Endothelial cell of umbilical vein (primary cell): ENCODE measurements around the gene ITGAE. TPM values are rescaled to one million over a fixed set of nuclear protein-coding genes. Genes with fewer than 3 reads are reported as not detected.

Source experiments
- BruUV-seq: library from RNA; stranded (reverse); fragments of 400-500 nt; replicated peaks from 2 replicates; lab custom pipeline; 2021; lab: Mats Ljungman, UMichigan
- CTCF ChIA-PET: fragments of 300-600, 350-600 bp; sonication (Branson Sonifier 250); formaldehyde crosslinking; loops from one replicate; lab custom pipeline; 2021; ENCODE audit warnings: antibody characterized with exemption, inconsistent platforms; lab: Charles Lee
- POLR2A ChIA-PET: fragments of 300-600, 350-600 bp; sonication (Branson Sonifier 250); formaldehyde crosslinking; loops from one replicate; lab custom pipeline; 2021; ENCODE audit warnings: antibody characterized with exemption, inconsistent platforms; lab: Charles Lee
- DNase-seq: peaks from one replicate; pipeline ENCODE4 v3.0.0-alpha.2; 2011; ENCODE audit warnings: low read depth, low spot score
- FAIRE-seq: peaks from 2 replicates; lab custom pipeline; 2011; peaks lifted over from hg19 to GRCh38; lab: Jason Lieb, UNC
- H2AFZ ChIP-seq: 2 replicates; pipeline ENCODE4 v1.6.0; 2012; ENCODE audit warnings: low read depth, low read length, control low read depth, inconsistent platforms
- H3K27ac ChIP-seq: 2 replicates; pipeline ENCODE4 v1.5.1; 2011; ENCODE audit warnings: low read depth, mild to moderate bottlenecking, control low read depth, low read length, moderate library complexity; ENCODE audit not compliant: insufficient read depth
- H3K27me3 ChIP-seq, 2 experiments: 2 replicates each; pipeline versions ENCODE4 v1.6.0 to v1.6.1; 2011; ENCODE audit warnings: low read length in 2 of 2, mixed read lengths in 1 of 2; ENCODE audit not compliant: control insufficient read depth in 2 of 2, insufficient read depth in 2 of 2
- H3K36me3 ChIP-seq, 2 experiments: 2 replicates in 1 of 2; 3 replicates in 1 of 2; pipeline ENCODE4 v1.5.1; 2011; ENCODE audit warnings: low read length in 2 of 2, mild to moderate bottlenecking in 1 of 2, moderate library complexity in 1 of 2; ENCODE audit not compliant: control insufficient read depth in 2 of 2, insufficient read depth in 2 of 2; ENCODE audit errors: extremely low read depth in 1 of 2
- H3K4me1 ChIP-seq: 3 replicates; pipeline ENCODE4 v1.5.1; 2011; ENCODE audit warnings: mild to moderate bottlenecking, low read length; ENCODE audit not compliant: control insufficient read depth, insufficient read depth; ENCODE audit errors: extremely low read depth
- H3K4me2 ChIP-seq: 2 replicates; pipeline ENCODE4 v1.6.1; 2011; ENCODE audit warnings: low read length, control low read depth, mixed read lengths; ENCODE audit not compliant: insufficient read depth
- H3K4me3 ChIP-seq, 3 experiments: fragments of 200-600 bp in 1 of 3; sonication (generic), shearing (Covaris generic) in 1 of 3; replicated peaks in 1 of 3; 2 replicates each; pipeline ENCODE4 v1.5.1; 2011 to 2016; ENCODE audit warnings: control low read depth in 3 of 3, low read length in 3 of 3, mild to moderate bottlenecking in 2 of 3, inconsistent platforms in 1 of 3, low read depth in 1 of 3, moderate library complexity in 1 of 3; ENCODE audit not compliant: insufficient read depth in 1 of 3
- H3K79me2 ChIP-seq: 2 replicates; pipeline ENCODE4 v1.6.0; 2012; ENCODE audit warnings: low read length, inconsistent platforms; ENCODE audit not compliant: control insufficient read depth, insufficient read depth
- H3K9ac ChIP-seq: replicated peaks from 2 replicates; pipeline ENCODE3; 2011; ENCODE audit warnings: low read length, control low read depth; ENCODE audit not compliant: insufficient read depth; ENCODE audit errors: extremely low read depth
- H3K9me1 ChIP-seq: replicated peaks from 3 replicates; pipeline ENCODE4 v1.6.0; 2011; ENCODE audit warnings: mild to moderate bottlenecking, low read length; ENCODE audit not compliant: control insufficient read depth, insufficient read depth; ENCODE audit errors: extremely low read depth
- H3K9me3 ChIP-seq: replicated peaks from 2 replicates; pipeline ENCODE4 v1.5.1; 2012; ENCODE audit warnings: low read length, inconsistent platforms; ENCODE audit not compliant: control insufficient read depth, insufficient read depth
- H4K20me1 ChIP-seq: replicated peaks from 2 replicates; pipeline ENCODE3; 2011; ENCODE audit warnings: mild to moderate bottlenecking, low read length; ENCODE audit not compliant: control insufficient read depth, insufficient read depth; ENCODE audit errors: extremely low read depth
- EZH2 ChIP-seq: IDR thresholded peaks from 2 replicates; pipeline ENCODE4 v1.6.1; 2012; ENCODE audit warnings: borderline replicate concordance, low read depth, mild to moderate bottlenecking, moderate library complexity, low read length, inconsistent platforms; ENCODE audit not compliant: severe bottlenecking
- FOS ChIP-seq: IDR thresholded peaks from 2 replicates; pipeline ENCODE4 v1.6.1; 2011; ENCODE audit warnings: mild to moderate bottlenecking, low read length, moderate library complexity, borderline replicate concordance; ENCODE audit not compliant: insufficient read depth
- GATA2 ChIP-seq: IDR thresholded peaks from 2 replicates; pipeline ENCODE4 v1.7.0; 2011; ENCODE audit warnings: low read depth, mild to moderate bottlenecking, moderate library complexity, mixed read lengths, low read length; ENCODE audit not compliant: insufficient read length, insufficient read depth
- JUN ChIP-seq: IDR thresholded peaks from 2 replicates; pipeline ENCODE4 v1.6.1; 2011; ENCODE audit warnings: borderline replicate concordance, low read depth; ENCODE audit not compliant: insufficient read length, insufficient read depth
- MYC ChIP-seq: IDR thresholded peaks from one replicate; pipeline ENCODE4 v1.6.1; 2011; ENCODE audit warnings: mild to moderate bottlenecking, low read depth, low read length
- POLR2A ChIP-seq: IDR thresholded peaks from 2 replicates; pipeline ENCODE4 v1.6.1; 2012; ENCODE audit warnings: low read depth, mild to moderate bottlenecking, control low read depth, low read length
- POLR2AphosphoS5 ChIP-seq: IDR thresholded peaks from 2 replicates; pipeline ENCODE4 v1.6.1; 2012; ENCODE audit warnings: low read depth, mild to moderate bottlenecking, control low read depth, low read length, moderate library complexity; ENCODE audit not compliant: insufficient read depth
- dilution Hi-C: fragments of 300-500 bp; cut with MboI; formaldehyde crosslinking; loops from one replicate; pipeline ENCODE4 v1.15.0; 2019; ENCODE audit warnings: low sequenced_read_pairs; ENCODE audit not compliant: extremely low pct_ligation_motif_present
- intact Hi-C: fragments of 100-400 bp; cut with micrococcal nuclease; formaldehyde crosslinking; loops from one replicate; pipeline ENCODE4 v1.10.0; 2022
- polyA plus RNA-seq, 4 experiments: library from polyadenylated mRNA; depleted of rRNA in 3 of 4; stranded (reverse) in 3 of 4; unstranded in 1 of 4; fragments of >200 nt; gene quantifications; 2 replicates each; pipeline versions ENCODE4 v1.2.1 to v1.2.3, GENCODE V29; 2011 to 2012; ENCODE audit warnings: missing spikeins in 1 of 4
- total RNA-seq: library from RNA; stranded (reverse); gene quantifications from 2 replicates; pipeline ENCODE4 v1.2.3, GENCODE V29; 2021
- TF ChIP-seq, protein P1 (sequence below): IDR thresholded peaks from 2 replicates; pipeline ENCODE4 v1.6.1; 2011; ENCODE audit not compliant: insufficient read depth, insufficient read length
- TF ChIP-seq, protein P2 (sequence below), 2 donors: IDR thresholded peaks; 1 replicate in 1 of 2; 2 replicates in 1 of 2; pipeline ENCODE4 v1.5.1; 2011; ENCODE audit warnings: low read length in 2 of 2, mild to moderate bottlenecking in 2 of 2, moderate library complexity in 2 of 2, control low read depth in 1 of 2, inconsistent platforms in 1 of 2, low read depth in 1 of 2; ENCODE audit not compliant: insufficient read depth in 1 of 2; ENCODE audit errors: extremely low read depth in 1 of 2

ITGAE gene
- total and polyA plus RNA-seq, 2 donors (not counting 3 experiments of a cell fraction or from before 2014, with no cell fraction given), result 29.6 to 71.6 TPM

DNA sequence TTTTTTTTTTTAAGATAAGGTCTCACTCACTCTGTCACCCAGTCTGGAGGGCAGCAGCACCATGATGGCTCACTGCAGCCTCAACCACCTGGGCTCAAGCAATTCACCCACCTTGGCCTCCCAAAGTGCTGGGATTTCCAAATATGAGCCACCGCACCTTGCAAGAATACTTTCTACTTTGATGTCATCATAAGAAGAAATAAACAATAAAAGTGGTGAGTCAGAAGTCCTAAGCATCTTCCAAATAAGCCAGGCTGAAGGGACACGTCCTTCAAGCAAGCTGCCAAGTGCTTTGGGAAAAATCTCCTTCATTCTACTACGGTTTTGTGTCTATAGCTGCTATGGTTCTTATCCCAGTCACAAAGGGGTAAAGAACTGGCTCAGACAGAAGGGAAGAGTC, 57.0 kb downstream of the ITGAE start:
- FAIRE-seq, result no peak
- no TSS peak for BruUV-seq
- dilution Hi-C loops (no loop called here), intact Hi-C loops (no loop called here)
- Histone ChIP-seq H3K9ac (no peak overlapping the region), H3K36me3 (no peaks in the 10 kb centered on the region), H3K9me1 (no peaks in the 10 kb centered on the region), H3K4me2 (no peak overlapping the region), H2AFZ (no peak overlapping the region), H3K79me2 (no peaks in the 10 kb centered on the region), H3K4me3 (no peak overlapping the region), H3K27ac (no peak overlapping the region), H3K9me3 (no peaks in the 10 kb centered on the region), H4K20me1 (no peaks in the 10 kb centered on the region), H3K4me1 (no peaks in the 10 kb centered on the region), H3K27me3 (peaks cover 0 to 2% of the 10 kb centered on the region in 2 experiments)
- CTCF ChIA-PET, result no interaction called here
- TF ChIP-seq MYC, result no peak
- TF ChIP-seq, protein P1, sequence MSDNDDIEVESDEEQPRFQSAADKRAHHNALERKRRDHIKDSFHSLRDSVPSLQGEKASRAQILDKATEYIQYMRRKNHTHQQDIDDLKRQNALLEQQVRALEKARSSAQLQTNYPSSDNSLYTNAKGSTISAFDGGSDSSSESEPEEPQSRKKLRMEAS, result no peak
- no peak for TF ChIP-seq EZH2
- no peak for TF ChIP-seq POLR2A
- TF ChIP-seq GATA2, result no peak
- TF ChIP-seq JUN, result no peak
- TF ChIP-seq, protein P2, sequence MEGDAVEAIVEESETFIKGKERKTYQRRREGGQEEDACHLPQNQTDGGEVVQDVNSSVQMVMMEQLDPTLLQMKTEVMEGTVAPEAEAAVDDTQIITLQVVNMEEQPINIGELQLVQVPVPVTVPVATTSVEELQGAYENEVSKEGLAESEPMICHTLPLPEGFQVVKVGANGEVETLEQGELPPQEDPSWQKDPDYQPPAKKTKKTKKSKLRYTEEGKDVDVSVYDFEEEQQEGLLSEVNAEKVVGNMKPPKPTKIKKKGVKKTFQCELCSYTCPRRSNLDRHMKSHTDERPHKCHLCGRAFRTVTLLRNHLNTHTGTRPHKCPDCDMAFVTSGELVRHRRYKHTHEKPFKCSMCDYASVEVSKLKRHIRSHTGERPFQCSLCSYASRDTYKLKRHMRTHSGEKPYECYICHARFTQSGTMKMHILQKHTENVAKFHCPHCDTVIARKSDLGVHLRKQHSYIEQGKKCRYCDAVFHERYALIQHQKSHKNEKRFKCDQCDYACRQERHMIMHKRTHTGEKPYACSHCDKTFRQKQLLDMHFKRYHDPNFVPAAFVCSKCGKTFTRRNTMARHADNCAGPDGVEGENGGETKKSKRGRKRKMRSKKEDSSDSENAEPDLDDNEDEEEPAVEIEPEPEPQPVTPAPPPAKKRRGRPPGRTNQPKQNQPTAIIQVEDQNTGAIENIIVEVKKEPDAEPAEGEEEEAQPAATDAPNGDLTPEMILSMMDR (IDR thresholded peaks at IDR 0.05; ENCODE audit: extremely low read depth in 1 of 2, insufficient read depth in 1 of 2, low read depth in 1 of 2, low read length in 2 of 2), result no peak
- no peak for TF ChIP-seq FOS
- no peak for TF ChIP-seq POLR2AphosphoS5
- POLR2A ChIA-PET, result no interaction called here
- DNase-seq, result no peak
